Fibroblast of skin of right biceps (primary cell): Measurements from ENCODE around the gene SPR.

Source experiments
- DNase-seq: peaks from one replicate; pipeline ENCODE4 v3.0.0-alpha.2; 2013

The SPR gene

DNA sequence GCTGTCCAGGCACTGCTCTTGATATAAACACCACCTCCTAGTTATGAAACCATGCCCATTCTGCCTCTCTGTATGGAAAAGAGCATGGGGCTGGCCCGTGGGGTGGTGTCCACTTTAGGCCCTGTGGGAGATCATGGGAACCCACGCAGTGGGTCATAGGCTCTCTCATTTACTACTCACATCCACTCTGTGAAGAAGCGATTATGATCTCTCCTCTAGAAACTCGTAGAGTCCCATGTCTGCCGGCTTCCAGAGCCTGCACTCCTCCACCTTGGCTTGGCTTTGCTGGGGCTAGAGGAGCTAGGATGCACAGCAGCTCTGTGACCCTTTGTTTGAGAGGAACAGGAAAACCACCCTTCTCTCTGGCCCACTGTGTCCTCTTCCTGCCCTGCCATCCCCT lies 46.0 kb downstream of the SPR start:
- DNase-seq = no peak

DNA sequence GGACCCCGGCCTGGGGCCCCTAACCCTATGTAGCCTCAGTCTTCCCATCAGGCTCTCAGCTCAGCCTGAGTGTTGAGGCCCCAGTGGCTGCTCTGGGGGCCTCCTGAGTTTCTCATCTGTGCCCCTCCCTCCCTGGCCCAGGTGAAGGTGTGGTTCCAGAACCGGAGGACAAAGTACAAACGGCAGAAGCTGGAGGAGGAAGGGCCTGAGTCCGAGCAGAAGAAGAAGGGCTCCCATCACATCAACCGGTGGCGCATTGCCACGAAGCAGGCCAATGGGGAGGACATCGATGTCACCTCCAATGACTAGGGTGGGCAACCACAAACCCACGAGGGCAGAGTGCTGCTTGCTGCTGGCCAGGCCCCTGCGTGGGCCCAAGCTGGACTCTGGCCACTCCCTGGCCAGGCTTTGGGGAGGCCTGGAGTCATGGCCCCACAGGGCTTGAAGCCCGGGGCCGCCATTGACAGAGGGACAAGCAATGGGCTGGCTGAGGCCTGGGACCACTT lies 46.5 kb downstream of the SPR start:
- DNase-seq = no peak

DNA sequence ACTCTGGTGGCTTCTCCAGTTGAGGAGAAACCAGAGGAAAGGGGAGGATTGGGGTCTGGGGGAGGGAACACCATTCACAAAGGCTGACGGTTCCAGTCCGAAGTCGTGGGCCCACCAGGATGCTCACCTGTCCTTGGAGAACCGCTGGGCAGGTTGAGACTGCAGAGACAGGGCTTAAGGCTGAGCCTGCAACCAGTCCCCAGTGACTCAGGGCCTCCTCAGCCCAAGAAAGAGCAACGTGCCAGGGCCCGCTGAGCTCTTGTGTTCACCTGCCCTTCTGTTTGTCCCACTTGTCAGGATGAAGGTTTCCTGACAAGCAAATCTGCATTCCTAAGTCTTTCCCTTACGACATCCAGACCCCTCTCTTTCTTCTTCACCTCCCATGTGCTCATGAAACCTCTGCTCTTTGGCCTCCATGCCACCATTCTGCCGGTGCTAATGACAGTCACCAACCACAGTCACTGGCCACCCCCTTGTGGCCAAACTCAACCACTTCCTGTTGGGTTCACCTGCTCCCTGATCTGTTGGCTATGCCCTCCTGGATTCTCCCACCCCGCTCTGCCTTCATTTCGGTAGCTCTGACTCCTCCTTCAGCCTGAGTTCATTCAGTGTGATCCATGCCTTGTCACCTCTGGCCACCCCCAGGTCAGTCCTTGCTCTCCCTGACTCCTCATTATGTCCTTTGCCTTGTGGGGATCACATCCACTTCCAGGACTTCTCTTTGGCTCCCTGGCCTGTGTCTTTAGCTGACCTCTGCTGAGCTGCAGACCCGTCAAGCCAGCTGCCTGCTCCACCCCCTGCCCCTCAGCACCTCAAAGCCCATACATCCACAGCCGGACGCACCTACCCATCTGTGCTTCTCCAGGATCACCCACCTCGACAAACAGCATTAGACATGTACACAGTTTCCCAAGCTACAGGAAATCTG lies 47.7 kb downstream of the SPR start:
- no peak for DNase-seq

DNA sequence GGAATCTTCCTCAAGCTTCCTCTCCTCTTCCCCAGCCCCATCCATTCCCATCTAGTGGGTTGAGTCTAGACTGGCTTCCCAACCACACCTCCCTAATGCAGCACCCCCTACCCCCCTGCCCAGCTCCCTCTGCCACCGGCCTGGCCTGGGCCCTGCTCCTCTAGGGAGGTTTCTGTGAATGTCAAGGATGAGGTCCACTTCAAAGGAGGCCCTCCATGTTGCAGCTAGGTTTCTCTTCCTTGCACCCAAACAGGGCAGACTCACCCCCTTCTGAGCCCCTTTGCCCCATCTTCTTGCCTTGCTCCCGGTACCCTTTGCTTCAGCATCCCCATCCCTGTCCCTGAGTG lies 48.4 kb downstream of the SPR start:
- no peak for DNase-seq

DNA sequence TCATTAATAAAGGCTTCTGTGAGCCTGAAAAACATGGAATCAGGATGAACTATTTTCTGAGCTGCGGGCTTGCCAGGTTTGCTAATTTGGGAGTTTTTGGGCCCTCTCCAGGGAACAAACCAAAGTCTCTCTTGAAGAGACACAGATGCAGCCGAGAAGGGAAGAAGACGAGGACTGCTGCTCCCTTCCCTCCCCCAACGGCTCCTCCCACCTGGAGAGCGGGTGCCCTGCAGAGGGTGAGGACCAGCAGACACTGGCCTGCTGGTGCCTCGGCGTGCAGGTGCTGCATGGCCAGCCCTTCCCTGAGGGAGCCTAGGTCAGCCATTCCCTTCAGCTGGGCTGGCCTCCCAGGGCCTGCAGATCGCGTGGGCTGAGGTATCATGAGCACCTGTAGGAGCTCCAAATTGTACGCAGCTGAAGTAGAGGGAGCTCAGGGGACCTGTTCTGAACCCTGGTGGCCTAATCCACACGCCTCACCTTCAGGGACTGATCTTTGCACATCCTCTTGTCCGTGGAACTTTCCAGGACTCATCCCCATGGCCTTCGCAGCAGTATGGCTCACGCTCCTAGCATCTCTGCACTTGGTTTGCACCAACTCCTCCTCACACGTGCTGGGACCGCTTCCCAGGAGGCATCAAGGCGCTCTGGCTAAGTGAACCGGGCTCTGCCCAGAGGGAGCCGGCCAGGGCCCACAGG lies 49.6 kb downstream of the SPR start:
- DNase-seq = no peak

DNA sequence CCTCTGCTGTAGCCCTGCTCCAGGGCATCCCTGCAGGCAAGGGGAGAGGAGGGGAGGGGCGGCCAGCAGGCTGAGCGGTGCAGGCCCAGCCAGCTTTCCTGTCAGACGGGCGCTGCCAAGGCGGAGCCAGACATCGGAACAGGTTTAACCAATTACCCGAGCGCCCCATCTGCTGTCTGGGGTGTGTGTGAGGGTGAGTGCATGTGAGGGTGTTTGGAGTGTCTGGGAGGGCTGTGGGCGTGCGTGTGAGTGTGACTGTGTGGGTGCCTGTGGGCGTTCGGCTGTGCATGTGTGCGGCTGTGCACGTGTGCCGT lies 50.1 kb downstream of the SPR start:
- DNase-seq = peak; percentile 20

DNA sequence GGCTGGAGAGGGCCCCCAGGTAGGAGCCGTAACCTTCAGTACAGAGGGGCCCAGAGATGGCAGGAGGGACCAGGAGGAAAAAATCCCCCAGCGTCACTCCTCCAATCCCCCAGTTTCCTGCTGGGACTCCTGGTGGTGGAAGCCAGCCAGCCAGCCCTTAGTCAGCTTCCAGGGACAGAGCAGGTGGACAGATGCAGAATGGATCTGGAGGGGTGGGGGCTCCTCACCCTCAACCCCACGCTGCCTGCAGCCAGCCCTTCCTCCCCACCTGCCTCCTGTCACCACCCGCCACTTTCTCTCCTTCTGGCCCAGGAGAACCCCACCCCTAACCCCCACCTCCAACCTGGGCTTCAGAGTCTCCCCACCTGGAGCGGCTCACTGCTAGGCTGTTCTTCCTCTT lies 51.2 kb downstream of the SPR start:
- DNase-seq = no peak

DNA sequence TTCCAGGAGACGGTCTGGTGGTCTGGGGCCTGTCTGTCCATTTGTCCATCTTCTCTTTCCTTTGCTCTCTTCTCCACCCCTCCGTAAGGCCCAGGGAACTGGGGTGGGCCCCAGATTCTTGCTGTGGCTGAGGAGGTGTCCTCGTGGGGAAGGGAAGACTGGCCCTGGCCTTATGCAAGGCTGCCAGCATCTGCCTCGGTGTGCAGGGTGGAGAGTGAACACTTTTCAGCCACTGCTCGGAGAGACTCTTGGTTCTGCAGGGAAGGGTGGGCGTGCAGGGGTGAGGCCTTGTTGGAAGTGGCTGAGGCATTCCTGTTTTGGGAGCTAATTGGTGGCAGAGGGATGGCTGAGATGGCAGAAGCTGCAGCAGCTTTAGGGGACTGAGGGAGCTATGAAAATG lies 53.2 kb downstream of the SPR start:
- DNase-seq = no peak

DNA sequence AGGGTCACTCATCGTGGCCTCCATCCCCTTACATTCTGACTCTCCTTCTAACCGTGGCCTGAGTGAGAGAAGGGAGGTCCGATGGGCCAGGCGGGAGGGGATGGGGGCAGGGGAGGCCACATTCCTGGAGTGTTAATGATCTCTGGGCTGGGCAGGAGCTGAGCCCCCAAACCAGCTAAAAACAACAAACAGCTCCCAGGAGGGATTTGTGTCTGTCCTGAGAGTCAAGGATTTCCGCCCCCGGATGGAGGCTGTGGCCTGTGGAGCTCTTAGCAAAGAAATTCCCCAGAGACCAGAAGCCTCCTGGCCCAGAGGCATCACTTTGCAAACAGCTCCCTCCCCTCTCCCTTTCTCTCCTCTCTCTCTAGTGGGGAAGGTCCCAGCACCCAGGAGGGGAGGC lies 53.6 kb downstream of the SPR start:
- DNase-seq = peak; percentile 76
